CD4-positive, alpha-beta T cell (primary cell): ENCODE results near the gene SLC19A1. TPM values are rescaled to one million over a fixed set of nuclear protein-coding genes. Genes with fewer than 3 reads are reported as not detected.

ENCODE experiments used
- ATAC-seq: fragments of 200-7000 bp; cut with Tn5 transposase; one replicate; pipeline ENCODE4 v1.10.0; 2022; ENCODE audit warnings: mild to moderate bottlenecking; ENCODE audit not compliant: poor library complexity
- CTCF ChIA-PET: fragments of 350-600 bp; sonication (Branson Sonifier 250); formaldehyde crosslinking; loops from one replicate; lab custom pipeline; 2021; ENCODE audit warnings: antibody characterized with exemption, inconsistent platforms; lab: Charles Lee
- POLR2A ChIA-PET: fragments of 350-600 bp; sonication (Branson Sonifier 250); formaldehyde crosslinking; loops from one replicate; lab custom pipeline; 2021; ENCODE audit warnings: antibody characterized with exemption, inconsistent platforms; lab: Charles Lee
- DNase-seq, 14 experiments: peaks; one replicate each; pipeline ENCODE4 v3.0.0-alpha.2; 2013 to 2020; ENCODE audit warnings: mixed read lengths in 2 of 14
- H3K27ac ChIP-seq, 2 donors: one replicate each; pipeline versions ENCODE4 v1.5.1 to v1.7.0; 2013; ENCODE audit warnings: low read length in 2 of 2, low read depth in 1 of 2, mild to moderate bottlenecking in 1 of 2
- H3K27me3 ChIP-seq, 2 experiments: 1 replicate in 1 of 2; 2 replicates in 1 of 2; pipeline versions ENCODE4 v1.6.1 to v1.7.0; 2013; ENCODE audit warnings: low read length in 2 of 2, control low read depth in 1 of 2, mild to moderate bottlenecking in 1 of 2, moderate library complexity in 1 of 2; ENCODE audit not compliant: insufficient read depth in 2 of 2, control insufficient read depth in 1 of 2
- H3K36me3 ChIP-seq: one replicate; pipeline ENCODE4 v1.6.1; 2013; ENCODE audit warnings: low read length, control low read depth; ENCODE audit not compliant: insufficient read depth
- H3K4me1 ChIP-seq: one replicate; pipeline ENCODE4 v1.6.1; 2013; ENCODE audit warnings: low read length, control low read depth; ENCODE audit not compliant: insufficient read depth
- H3K4me3 ChIP-seq: one replicate; pipeline ENCODE4 v1.5.1; 2013; ENCODE audit warnings: mild to moderate bottlenecking, low read length, moderate library complexity
- H3K9me3 ChIP-seq, 2 experiments: 1 replicate in 1 of 2; 2 replicates in 1 of 2; pipeline versions ENCODE4 v1.6.1 to v1.7.0; 2013; ENCODE audit warnings: low read length in 2 of 2, mild to moderate bottlenecking in 2 of 2, control low read depth in 1 of 2, moderate library complexity in 1 of 2; ENCODE audit not compliant: control insufficient read depth in 1 of 2, insufficient read depth in 1 of 2
- H3K27ac Mint-ChIP-seq: one replicate; pipeline ENCODE4 v1.8.0; 2020; ENCODE audit warnings: mixed read lengths
- H3K27me3 Mint-ChIP-seq: one replicate; pipeline ENCODE4 v1.8.0; 2021; ENCODE audit warnings: mixed read lengths
- H3K36me3 Mint-ChIP-seq: one replicate; pipeline ENCODE4 v1.8.0; 2021; ENCODE audit warnings: low read depth, mixed read lengths
- H3K4me1 Mint-ChIP-seq: one replicate; pipeline ENCODE4 v1.8.0; 2021; ENCODE audit warnings: low read depth, mixed read lengths
- H3K4me3 Mint-ChIP-seq: one replicate; pipeline ENCODE4 v1.8.0; 2020; ENCODE audit warnings: mild to moderate bottlenecking, mixed read lengths
- H3K9me3 Mint-ChIP-seq: one replicate; pipeline ENCODE4 v1.8.0; 2020; ENCODE audit warnings: mixed read lengths
- CTCF ChIP-seq: fragments of 200-600 bp; IDR thresholded peaks from one replicate; pipeline ENCODE4 v1.8.0; 2022; ENCODE audit warnings: antibody characterized with exemption, mild to moderate bottlenecking
- intact Hi-C, 2 experiments: fragments of 100-400 bp; cut with DNase I in 1 of 2; cut with micrococcal nuclease in 1 of 2; formaldehyde crosslinking; loops; one replicate each; pipeline versions ENCODE4 v1.15.1 to v1.9.0; 2023 to 2025; cut with DNase I, micrococcal nuclease
- total RNA-seq, 174 experiments: library from RNA in 2 of 174; stranded (reverse) in 2 of 174; gene quantifications; one replicate each; pipeline ENCODE4 v1.2.3 and lab custom pipeline; 2021 to 2026

The SLC19A1 gene
- total RNA-seq, 2 experiments from 2014 or later = 11.5 to 12.0 TPM

GRCh38 chr21:45512626-45513002 is 29.6 kb downstream of the SLC19A1 start:
- DNase-seq (no peak), ATAC-seq (no peak)
- TF ChIP-seq CTCF = no peak
- Mint-ChIP-seq H3K4me3 (no peak overlapping the region), H3K27me3 (no peaks in the 10 kb centered on the region), H3K4me1 (no peaks in the 10 kb centered on the region), H3K36me3 (peaks cover 15% of the 10 kb centered on the region), H3K9me3 (no peaks in the 10 kb centered on the region), H3K27ac (no peak overlapping the region)
- H3K27ac ChIP-seq = peak overlapping the region in 1 of 2 donors; percentile 7
- H3K4me1 ChIP-seq = peaks cover 5% of the 10 kb centered on the region
- no peaks in the 10 kb centered on the region for H3K27me3 ChIP-seq
- peaks cover 17% of the 10 kb centered on the region for H3K36me3 ChIP-seq
- CTCF ChIA-PET = no interaction called here
- no peaks in the 10 kb centered on the region for H3K9me3 ChIP-seq
- intact Hi-C loops = no loop called here
- no peak overlapping the region for H3K4me3 ChIP-seq
- POLR2A ChIA-PET = no interaction called here

GRCh38 chr21:45511661-45512431 is 30.4 kb downstream of the SLC19A1 start:
- no peak for ATAC-seq
- CTCF ChIA-PET = no interaction called here

GRCh38 chr21:45511007-45511406 is 31.2 kb downstream of the SLC19A1 start:
- no peak overlapping the region for H3K4me3 Mint-ChIP-seq
- Histone ChIP-seq H3K9me3 (no peaks in the 10 kb centered on the region), H3K4me3 (no peak overlapping the region), H3K27ac (no peak overlapping the region), H3K36me3 (peaks cover 13% of the 10 kb centered on the region), H3K4me1 (no peaks in the 10 kb centered on the region), H3K27me3 (no peaks in the 10 kb centered on the region)
- TF ChIP-seq CTCF = no peak
- no peak overlapping the region for H3K27ac Mint-ChIP-seq
- no peaks in the 10 kb centered on the region for H3K9me3 Mint-ChIP-seq
- H3K27me3 Mint-ChIP-seq = no peaks in the 10 kb centered on the region
- peaks cover 9% of the 10 kb centered on the region for H3K36me3 Mint-ChIP-seq
- ChIA-PET POLR2A (no interaction called here), CTCF (no interaction called here)
- ATAC-seq = no peak
- H3K4me1 Mint-ChIP-seq = no peaks in the 10 kb centered on the region
- DNase-seq = no peak
- intact Hi-C loops = no loop called here

More at GRCh38 chr21:45511661-45512431, 30.4 kb downstream of the SLC19A1 start:
- intact Hi-C loops = no loop called here
- no peak overlapping the region for H3K4me3 ChIP-seq
- Mint-ChIP-seq H3K27ac (no peak overlapping the region), H3K4me3 (no peak overlapping the region), H3K9me3 (no peaks in the 10 kb centered on the region), H3K4me1 (no peaks in the 10 kb centered on the region), H3K27me3 (no peaks in the 10 kb centered on the region), H3K36me3 (peaks cover 9% of the 10 kb centered on the region)
- no peaks in the 10 kb centered on the region for H3K4me1 ChIP-seq
- DNase-seq = no peak
- no peaks in the 10 kb centered on the region for H3K9me3 ChIP-seq
- POLR2A ChIA-PET = no interaction called here
- no peaks in the 10 kb centered on the region for H3K27me3 ChIP-seq
- H3K36me3 ChIP-seq = peaks cover 16% of the 10 kb centered on the region
- no peak overlapping the region for H3K27ac ChIP-seq
- TF ChIP-seq CTCF = no peak
